GM19240 (cell line): ENCODE results near the gene IGF1R.

Experiments
- DNase-seq: peaks from one replicate; pipeline ENCODE4 v3.0.0; 2011; ENCODE audit warnings: low spot score; ENCODE audit not compliant: insufficient read length

Gene IGF1R

DNA sequence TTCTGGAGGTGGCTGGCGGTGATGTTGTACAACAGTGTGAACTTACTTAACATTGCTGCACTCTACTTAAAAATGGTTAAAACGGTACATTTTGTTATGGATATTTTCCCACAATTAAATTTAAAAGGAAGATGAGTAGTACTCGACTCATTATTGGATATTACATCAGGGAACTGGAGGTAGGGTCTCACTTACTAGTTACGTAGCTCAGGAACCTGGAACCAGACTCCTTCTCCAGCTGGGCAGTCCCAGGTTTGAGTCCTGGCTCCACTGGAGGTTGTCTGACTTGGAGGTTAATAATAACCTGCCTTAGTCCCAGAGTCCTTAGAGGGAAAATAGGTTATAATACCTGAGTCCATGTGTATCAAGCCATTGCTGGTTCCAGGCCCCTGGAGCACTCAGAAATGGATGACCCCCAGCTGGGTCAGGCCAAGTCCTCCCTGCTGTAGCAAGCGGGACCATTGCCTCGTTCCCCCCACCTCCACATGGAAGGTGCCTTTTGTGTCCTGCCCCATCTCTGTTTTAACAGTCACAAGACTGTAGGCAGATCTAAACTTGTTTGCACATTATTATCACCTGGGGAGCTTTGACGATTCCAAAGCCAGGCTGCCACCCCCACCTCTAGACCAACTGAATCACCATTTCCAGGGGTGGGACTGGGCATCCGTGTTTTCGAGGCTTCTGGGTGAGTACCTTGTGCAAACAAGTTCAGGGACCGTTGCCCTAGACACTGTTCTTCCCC, 126.6 kb downstream of the IGF1R start:
- no peak for DNase-seq

DNA sequence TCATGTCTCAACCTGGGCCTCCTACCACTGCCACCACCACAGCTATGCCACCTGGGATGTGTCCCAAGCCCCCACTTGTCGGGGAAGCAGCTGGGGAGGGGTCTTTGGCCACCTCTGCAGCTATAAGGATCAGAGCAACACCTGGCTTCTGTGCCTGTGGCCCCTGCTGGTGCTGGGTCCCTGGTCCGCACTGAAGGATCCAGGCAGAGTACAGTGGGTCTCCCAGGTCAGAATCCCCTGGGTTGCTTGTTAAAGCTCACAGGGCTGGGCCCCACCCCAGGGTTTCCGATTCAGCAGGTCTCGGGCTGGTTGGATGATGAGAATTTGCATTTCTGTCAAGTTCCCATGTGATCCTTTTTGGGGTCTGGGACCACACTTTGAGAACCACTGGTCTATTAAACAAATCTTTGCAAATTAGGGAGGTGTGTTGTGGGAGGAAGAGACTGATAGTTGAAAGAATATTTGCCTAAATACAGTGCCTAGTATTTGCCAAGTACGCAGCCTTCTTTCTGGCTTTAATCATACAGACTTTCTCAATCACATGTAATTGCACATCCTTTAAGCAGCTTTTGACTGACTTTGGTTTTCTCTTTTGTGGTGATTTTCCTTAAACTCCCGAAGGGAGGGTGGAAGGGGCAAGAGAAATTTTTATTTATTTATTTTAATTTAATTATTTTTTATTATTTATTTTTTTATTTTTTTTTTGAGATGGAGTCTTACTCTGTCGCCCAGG, 127.3 kb downstream of the IGF1R start:
- no peak for DNase-seq

DNA sequence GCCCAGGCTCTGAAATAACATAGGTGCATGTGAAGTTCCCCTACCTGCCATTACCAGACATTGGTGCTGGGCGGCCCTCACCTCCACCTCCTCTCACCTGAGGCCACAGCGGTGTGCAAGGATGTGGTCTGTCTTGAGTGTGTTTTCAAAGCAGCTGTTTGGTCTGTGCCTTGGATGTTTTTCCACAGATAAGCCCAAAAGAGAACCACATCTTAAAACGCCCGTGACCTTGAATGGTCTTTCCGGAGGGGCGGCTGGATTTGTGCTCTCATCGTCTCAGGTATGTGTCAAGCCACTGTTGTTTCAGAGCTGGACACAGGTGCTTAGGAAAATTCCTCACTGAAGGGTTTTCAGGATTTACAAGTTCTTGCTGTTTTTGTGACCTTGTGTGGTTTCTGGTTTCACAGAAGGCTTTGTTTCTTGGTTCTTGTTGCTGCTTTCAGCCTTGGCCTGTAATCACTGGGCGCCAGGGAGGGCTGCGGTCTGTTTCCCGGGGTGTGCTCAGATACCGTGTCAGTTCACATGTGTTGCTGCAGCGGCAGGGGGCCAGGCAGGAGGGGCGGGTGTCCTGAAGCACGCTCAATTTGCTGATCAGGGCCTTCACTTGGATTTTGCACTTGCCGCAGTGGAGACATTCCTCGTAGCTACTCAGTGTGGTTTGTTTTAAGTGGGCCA, 128.4 kb downstream of the IGF1R start:
- DNase-seq: no peak

DNA sequence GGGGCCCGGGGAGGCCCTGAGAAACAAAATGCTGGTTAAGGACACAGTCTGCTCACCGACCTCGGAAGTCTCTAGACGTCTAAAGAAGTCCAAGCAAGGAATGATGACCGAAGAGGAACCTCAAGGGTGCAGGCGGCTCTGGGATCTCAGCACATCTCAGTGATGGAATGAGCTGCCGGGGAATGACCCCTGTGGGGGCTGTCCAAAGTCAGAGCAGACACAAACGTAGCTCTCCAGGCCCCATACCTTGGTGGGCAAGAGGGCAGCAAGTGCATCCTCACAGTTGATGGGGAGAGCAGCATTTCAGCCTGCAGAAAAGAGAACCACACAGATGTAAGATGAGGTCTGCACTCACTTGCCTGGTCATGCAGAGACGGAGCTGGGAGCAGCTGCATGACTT, 129.1 kb downstream of the IGF1R start:
- no peak for DNase-seq

DNA sequence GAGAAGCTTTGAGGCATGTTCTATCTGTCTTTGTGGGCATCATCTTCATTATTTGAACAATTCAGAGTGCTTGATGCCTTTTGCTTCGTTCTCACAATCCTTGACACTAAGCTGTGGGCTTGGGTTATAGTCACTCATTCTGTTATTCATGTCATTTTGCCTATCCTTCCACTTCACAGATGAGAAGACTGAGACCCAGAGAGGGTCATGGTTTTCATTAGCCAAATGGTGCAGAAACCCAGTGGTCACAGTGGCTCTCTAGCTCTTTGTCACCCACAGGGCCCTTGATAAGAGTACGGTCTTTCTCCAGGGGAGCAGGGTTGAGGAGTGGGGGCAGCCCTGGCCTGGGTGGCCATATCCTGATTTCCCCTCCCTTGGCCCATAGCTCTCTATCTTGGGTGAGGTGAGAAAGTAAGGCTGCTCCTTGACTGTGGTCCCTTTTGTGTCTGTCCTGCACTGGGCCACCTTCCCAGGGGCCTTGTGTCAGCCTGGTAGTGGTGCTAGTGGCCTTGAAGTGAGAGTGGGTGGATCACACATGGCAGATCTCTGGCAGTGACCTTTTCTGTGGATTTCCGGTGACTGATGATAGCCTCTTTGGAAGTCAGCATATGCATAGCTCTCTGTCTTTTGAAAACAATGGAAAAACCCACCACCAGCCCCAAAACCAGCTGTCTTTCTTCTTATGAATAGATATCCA, 130.1 kb downstream of the IGF1R start:
- DNase-seq: no peak

DNA sequence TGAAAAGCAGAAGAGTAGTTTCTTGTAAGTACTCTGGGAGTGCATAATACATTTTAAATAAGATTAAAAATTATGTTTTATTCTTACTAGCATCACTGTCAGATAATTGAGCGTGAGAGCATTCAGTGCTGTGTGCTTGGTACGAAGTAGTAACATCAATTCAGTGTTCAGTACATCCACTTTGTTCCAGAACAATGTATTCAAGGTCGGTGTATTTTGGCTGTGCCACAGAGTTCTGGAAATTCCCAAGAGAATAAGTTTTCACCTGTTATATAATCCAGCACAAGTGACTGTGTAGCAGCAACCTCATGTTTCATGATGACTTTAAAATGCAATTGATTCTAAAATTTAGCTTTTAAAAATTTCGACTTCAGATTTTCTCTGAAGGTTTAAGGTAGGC, 130.6 kb downstream of the IGF1R start:
- no peak for DNase-seq

DNA sequence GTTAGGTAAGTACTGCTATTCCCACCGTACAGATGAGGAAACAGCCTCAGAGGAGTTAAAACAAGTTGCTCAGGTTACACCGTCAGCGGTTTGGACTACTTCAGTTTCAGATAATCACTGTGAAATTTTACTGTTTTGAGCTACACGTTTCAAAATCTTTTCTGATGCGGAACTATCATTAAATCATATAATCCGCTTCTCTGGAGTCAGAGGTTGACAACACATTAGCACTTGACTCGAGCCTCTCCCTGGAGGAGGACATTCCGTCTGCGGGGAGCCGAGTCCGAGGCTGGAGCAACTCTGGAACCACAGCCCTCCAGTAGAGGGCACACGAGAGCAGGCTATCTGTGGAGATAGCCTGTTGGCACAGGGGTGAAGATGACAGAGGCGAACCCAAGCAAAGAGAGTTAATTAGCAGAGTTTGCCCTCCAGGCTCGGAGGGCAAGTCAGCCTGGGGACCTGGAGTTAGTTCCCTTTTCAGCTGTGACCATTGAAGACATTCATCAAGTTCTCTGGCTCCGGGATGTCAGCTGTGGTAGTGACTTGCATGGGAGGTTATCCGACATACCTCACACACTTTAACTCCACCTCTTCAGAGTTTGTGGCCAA, 131.2 kb downstream of the IGF1R start:
- DNase-seq: peak; percentile 62

DNA sequence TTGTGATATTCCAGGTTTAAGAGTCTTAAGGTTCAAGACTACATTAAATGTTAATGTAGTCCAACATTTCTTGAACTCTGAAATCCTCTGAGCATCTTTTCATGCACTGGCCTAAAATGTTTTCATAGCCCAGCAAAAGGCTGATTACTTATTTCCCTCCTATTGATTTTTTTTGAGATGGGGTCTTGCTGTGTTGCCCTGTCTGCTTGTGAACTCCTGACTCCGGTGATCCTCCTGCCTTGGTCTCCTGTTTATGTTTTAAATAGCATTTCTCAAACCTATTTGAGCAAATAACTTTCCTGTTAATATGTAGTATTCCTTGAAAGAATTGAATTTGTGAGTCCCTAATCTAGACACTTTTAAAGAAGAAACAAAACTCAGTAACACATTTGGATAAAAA, 133.5 kb downstream of the IGF1R start:
- DNase-seq: no peak

DNA sequence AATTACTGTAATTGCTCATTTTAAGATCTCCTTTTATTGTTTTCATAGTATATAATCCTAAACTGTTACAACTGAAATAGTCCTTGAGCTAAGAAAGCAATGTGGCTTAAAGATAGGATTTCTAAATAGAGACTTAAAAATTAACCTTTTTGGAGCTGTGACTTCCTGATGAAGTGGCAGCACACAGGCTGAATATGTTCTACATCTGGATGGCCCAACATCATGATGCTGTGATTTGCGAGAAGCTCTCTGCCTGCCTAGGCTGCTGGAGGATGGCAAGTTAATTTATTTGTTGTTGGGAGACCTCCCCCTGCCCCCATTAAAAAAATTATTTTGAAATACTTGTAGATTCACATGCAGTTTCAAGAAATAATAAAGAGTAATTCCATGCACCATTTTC, 134.5 kb downstream of the IGF1R start:
- no peak for DNase-seq

DNA sequence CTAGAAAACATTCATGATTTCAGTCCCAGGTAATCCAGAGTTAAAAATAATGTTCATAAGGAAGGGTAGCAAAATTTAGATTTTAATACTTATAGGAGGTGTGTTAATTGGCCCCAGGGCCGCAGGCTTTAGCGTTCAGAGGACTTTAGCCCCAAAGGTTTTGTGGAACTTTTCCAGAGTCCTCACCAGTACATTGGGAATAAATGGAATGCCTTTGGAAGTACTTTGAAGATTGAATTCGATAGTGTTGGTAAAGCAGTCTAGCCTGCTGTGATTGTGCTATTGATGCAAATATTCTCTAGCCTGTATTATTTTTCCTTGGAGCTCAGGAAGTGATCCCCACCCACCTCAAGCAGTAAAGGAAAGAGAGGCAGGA, 137.1 kb downstream of the IGF1R start:
- no peak for DNase-seq

DNA sequence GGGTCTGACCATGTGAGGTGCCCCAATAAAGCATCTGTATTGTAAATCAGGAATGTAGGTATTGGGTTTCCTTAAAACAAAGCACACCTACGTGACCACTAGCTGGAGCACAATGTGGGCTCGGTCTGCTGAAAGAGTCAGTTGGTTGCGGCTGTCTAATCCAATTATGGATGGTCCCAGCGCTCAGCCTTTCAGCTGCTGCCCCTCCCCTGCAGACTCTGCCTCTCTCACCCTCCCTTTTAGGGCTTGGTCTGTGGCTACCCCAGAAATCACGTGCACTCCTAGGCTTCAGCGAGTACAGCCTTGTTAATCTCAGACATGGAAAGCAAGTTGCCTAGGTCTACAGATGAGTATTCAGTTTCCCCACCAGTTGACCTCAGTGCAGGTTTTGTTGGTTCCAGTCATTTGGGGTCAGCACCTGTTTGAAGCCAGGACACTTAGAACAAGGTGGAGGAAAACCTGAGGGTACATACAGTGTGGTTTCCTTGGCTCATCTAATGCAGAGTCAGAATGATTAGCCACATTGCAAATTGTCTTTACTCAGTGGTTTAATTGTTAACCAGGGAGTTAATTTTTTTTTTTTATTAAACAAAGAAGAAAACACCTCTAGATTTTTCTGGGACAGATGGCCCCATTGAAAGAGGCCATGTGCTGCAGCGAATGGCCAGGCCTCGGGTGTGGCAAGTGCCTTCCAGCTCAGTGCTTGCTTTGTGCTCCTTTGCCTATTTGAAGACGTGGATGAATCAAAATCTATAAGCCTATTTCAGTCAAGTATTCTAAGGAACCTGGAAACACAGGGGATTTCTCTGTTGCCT, 137.7 kb downstream of the IGF1R start:
- no peak for DNase-seq

DNA sequence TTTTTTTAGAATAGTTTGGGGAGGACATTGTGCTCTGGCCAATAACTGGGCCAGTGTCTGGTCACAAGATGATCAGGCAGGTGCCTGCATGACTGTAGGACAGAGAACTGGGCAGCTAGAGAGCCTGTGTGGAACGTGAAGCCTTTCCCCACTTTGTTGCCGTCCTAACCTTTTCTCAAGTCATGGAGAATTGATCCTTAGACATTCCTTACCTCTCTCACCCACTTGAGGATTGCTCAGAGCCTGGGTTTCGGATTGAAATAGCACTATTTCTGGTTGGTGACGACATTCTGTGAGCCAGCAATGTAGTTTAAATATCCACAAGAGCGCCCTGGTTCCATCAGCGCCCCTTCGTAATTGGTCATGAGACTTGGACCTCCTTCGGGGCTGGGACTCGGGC, 138.4 kb downstream of the IGF1R start:
- DNase-seq: no peak

DNA sequence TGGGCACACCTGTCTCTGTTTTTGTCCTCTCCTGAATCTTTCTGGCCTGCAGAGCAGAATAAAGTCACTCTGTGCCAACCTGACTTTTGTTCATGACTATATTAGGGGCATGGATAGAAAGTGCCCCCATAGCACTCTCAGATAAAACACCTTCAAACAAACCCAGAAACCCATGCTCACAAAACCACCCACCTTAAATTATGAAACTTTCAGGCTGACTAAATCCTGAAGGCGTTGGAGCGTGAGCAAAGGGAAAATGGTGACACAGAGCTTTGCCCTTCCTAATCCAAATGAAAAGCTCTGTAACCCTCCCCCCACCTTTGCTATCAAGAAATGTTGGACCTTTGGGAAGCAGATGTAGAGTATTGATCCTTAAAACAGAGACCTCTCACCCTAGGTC, 138.9 kb downstream of the IGF1R start:
- no peak for DNase-seq

DNA sequence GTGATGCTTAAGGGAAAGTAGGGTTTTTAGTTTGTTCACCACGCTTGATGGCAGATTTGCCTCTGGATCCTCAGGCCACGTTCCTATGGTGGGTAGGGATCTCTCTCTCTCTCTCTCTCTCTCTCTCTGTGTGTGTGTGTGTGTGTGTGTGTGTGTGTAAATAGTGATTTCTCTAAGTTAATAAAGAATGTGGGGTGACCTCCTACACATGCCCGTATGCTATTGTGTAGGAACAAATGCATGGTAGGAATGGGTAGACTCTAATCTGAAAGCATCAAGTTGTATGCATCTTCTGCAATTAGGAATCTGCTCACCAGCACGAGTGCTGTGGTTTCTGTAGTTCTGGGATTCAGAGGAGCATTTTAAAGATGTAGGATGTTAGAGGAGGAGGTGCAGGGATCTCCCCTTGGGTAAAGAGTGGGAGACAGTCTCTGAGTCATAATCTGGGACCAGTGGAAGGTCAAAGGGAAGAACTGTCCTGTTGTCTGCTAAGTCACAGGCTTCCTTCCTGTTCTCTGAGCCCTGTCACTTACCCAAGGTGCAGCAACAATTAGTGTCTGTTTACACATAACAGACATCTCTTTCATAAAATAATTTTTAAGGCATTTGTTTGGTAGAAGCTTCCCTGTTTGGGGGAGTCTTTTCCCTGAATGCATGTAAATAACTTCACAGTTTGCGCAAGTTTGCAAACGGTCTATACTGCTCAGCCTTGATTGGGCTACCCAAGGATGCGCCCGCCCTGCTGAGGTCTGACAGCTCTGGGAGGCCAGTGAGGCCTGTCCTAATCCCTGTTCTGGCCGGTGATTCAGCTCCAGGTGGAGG, 139.8 kb downstream of the IGF1R start:
- no peak for DNase-seq

DNA sequence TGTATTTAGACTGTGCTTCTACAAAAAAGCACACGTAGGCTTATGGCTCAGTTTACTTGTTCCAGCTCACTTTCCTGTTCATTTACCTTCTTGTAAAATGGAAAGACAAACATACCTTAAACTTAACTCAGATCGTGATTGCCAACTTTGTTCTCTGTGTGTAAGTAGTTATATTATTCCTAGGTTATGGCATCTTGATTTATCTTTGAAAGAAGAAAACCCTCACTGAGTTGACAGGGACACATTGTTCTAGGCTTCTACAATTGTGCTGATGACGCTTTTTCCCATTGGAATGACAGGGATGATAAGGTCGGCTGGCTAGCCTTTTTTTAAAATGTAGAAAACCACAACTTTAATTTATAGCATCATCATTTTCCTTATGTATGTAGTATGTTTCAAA, 140.7 kb downstream of the IGF1R start:
- DNase-seq: no peak

DNA sequence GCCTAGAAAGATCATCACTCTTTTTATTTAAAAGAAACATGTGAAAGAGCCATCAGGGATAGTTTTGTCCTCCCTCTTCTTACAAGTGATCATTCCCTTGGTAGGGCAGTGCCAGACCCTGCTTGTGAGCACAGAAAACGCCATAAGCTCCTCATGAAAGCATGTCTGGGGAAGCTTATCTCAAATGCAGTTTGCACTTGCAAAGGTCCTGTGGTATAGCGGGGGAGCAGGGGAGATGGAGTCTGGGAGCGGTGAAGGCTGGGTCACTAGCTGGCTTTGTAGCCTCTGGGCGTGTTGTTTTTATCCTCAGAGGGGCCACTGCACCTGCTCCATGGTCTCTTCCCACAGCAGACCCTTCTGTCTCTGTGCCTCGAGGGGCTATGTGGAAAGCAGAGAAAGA, 141.9 kb downstream of the IGF1R start:
- DNase-seq: no peak

DNA sequence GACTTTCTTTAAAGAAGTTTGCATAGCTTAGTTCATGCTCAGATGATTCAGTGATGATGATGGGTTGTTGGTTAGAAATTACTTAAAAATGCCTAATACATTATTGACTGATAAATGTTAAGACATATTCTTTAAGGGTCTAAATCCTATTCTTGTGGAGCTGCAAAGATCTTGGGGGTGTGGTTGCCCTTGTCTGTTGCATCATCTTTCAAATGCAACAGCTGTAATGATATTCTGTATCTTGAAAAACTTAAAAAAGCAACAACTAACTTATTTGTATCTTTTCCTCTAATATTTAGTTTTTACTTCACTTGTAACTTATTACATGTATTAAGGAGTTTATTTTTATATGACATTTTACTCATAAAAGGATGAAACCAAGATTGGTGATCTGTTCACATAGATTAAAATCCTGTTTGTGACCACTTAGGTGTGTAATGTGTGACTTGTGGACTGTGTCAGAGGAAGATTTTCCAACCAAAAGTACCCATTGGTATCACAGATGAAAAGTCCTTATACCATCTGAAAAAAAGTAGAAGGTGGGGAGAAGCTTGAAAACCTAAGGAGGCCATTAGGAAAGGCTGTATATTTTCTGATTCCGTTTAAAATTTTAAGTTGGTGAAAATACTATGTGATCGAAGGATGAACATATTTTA, 142.8 kb downstream of the IGF1R start:
- DNase-seq: no peak

DNA sequence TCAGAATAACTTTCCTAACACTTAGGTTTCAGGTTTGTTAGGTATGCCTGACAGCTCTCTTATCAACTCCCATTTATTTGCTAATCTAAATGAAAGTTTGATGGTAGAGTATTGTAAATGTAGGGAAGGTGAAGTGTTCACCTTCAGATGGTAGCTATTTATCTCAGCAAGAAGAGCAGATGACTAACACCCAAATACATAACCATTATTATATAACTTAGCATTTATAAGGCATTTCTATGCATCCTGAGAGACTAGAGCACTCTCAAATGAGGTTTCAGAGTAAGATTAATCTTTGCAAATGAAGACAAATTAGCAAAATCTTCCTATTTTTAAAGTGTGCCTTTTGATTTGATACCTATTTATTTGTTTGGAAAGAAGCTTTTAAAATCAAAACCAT, 143.8 kb downstream of the IGF1R start:
- no peak for DNase-seq

DNA sequence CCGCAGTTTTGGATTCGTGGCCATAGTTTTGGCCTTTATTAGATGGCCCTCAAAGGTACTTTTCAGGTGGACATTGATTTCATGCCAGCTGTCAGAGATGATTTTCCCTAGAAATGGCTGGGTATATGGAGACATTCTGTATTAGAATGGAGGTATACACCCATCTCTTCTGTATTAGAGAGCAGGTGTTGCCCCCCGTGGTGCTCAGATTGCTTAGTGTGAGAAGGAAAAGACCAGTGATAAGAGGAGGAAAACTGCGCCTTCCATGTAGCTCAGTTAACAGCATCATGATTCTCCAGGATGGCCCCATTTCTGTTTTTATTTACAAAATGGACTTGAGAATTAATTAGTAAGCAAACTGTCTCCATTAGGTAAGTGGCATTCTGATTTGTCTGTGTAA, 145.9 kb downstream of the IGF1R start:
- no peak for DNase-seq
